GM10847 (cell line): ENCODE results near the gene WDR70.

Source experiments
- POLR2A ChIP-seq: IDR thresholded peaks from 2 replicates; pipeline ENCODE4 v1.6.1; 2011; ENCODE audit not compliant: insufficient read length; ENCODE audit errors: extremely low read depth

Gene WDR70

DNA sequence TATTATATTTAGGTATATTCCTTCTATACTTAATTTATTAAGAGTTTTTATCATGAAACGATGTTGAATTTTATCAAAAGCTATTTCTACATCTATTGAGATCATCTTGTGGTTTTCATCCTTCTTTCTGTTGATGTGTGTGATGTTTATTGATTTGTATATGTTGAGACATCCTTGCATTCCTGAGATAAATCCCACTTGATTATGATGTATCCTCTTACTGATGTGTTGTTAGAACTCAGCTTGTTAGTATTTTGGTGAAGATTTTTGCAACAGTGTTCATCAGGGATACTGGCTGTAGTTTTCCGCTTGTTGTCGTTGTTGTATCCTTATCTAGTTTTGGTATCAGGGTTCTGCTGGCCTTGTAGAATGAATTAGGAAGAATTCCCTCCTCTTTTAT is 247.1 kb downstream of the WDR70 start:
- no peak for TF ChIP-seq POLR2A

DNA sequence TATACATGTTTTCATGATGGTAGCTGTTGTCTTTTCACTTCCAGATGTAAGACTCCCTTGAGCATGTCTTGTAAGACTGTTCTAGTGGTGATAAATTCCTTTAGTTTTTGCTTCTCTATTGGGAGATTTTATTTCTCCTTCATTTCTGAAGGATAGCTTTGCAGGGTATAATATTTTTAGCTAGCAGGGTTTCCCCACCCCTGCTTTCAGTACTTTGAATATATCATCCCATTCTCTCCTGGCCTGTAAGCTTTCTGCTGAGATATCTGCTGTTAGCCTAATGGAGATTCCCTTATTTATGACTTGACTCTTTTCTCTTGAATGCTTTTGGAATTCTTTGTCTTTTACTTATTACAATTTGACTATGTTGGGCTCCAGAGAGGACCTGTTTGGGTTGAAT is 249.8 kb downstream of the WDR70 start:
- TF ChIP-seq POLR2A: no peak

DNA sequence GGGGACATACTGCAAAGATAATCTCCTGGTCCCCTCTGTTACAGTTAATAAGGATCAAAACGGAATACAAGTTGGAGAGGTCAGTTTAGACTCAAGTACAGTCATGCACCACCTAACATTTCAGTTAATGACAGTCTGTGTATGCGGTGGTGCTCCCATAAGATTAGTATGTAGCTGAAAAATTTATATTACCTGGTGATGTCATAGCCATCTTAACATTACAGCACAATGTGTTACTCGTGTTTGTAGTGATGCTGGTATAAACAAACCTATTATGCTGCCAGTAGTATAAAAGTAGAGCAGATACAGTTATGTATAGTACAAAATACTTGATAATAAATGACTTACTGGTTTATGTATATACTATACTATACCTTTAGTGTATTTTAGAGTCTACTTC is 252.8 kb downstream of the WDR70 start:
- no peak for TF ChIP-seq POLR2A

DNA sequence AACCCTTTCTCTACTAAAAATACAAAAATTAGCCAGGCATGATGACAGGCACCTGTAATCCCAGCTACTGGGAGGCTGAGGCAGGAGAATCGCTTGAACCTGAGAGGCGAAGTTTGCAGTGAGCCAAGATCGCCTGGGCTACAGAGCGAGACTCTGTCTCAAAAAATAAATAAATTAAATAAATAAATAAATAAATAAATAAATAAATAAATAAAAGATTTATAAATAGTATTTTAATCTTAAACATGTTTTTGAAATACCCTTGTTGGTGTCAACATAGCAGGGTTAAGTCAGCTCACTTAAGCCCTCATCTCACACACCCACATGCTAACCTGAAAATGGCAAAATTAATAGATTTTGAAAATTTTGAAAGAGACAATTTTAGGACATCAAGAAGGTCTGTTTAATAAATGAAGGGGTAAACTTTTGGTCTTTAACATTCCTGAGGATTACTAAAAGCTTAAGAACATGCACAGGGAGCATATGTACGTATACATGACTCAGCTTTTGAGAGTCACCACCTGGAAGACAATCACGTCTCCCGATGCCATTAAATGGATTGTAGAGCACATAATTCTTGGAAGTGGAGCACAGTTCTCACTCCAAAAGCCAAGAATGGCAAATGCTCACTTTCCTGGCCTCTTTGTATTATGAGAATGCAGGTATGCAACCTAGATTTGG is 258.2 kb downstream of the WDR70 start:
- TF ChIP-seq POLR2A: no peak

DNA sequence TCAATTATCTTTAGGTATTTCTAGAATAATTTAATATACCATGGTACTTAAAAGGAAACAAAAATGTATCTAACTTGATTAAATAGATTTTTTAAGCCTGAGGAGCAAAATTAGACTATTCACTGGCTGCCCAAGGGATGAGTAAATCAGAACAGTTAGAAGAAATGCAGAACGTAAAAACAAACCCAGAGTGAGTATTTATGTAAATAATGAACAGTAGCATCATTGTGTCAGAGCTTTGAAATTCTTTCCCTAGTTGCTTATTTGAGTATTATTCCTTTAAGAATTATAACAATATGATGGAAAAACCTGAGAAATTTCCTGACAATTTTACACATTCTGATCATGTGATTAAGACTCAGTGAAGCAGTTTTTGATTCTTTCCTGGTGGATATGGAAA is 259.8 kb downstream of the WDR70 start:
- TF ChIP-seq POLR2A: no peak

DNA sequence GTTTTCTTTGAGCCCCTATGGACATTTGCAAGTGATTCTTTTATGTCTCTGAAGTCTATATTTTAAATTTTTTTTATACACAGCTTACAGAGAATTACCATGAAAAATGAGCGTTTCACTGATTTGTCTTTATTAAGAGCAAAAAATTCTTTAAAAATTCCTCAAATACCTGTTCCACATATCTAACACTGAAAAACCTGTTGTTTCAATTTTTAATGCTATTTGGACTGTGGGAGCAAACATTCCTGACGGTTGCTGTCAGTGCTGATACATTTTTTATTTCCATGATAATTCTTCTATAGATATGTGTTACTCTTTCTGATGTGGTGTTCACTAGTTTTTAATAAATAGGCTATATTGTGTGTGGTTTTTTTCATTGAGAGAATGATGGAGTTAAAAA is 261.0 kb downstream of the WDR70 start:
- TF ChIP-seq POLR2A: no peak

DNA sequence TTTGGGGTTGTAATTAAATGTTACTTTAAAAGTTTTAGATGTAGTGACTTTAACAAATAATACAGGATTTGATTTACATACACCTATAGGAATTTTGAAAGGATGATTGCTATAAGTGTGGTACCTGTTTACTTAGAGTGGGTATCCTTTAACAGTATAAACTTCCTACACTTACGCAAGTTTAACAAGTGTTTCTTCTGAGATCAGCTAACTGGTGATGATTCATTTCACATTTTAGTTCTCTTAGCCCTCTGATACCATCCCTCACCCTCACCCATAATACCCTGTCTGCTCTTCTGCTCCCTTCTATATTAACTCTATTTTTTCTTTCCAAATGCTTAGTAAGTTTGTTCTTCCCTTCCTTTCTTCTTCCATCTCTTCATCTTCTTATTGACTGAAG is 262.8 kb downstream of the WDR70 start:
- TF ChIP-seq POLR2A: no peak

DNA sequence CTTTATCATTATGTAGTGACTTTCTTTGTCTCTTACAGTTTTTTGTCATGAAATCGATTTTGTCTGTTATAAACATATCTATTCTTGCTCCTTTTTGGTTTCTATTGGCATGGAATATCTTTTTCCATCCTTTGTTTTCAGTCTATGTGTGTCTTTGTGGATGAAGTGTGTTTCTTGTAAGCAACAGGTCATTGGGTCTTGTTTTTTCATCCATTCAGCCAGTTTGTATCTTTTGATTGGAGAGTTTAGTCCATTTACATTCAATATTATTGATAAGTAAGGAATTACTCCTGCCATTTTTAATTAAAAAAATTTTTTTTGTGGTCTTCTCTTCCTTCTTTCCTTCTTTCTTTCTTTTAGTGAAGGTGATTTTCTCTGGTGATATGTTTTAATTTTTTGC is 266.6 kb downstream of the WDR70 start:
- no peak for TF ChIP-seq POLR2A

DNA sequence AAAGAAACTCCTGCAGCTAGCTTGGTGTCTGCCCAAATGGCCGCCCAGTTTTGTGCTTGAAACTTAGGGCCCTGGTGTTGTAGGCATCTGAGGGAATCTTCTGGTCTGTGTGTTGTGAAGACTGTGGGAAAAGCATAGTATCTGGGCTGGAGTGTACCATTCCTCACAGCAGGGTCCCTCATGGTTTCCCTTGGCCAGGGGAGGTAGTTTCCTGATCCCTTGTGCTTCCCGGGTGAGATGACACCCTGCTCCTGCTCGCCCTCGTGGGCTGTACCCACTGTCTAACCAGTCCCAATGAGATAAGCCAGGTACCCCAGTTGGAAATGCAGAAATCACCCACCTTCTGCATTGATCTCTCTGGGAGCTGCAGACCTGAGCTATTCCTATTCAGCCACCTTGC is 277.9 kb downstream of the WDR70 start:
- no peak for TF ChIP-seq POLR2A

DNA sequence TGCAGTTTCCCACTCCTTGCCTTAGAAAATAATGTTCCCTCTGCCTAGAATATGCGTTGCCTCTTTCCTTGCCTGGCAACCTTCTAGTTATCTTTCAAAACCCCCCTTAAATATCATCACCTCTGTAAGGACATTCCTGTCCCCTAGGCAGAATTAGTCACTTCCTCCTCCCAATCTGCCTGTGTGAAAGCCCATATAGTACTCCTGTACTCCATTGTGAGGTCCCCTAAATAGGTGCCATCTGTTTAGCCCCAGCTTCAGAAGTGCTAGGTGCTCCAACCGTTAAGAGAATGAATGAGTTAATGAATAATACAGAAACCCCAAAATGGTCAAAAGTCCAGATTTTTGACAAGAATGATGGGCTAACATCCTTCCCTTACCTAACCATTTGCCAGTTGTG is 279.3 kb downstream of the WDR70 start:
- TF ChIP-seq POLR2A: no peak

DNA sequence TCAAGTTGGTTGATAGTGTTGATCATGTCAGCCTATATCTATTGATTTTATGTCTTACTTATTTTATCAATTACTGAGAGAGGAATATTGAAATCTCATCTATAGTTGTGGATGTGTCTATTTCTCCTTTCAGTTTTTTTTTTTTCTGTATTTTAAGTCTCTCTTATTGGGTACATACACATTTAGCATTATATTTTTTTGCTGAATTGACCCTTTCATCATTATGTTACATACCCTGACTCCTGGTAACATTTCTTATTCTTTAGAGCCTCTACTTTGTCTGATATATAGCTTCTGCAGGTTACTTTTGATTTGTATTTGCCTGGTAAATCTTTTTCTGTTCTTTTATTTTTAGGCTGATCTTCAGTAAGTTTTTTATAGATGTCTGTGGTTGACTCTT is 281.2 kb downstream of the WDR70 start:
- no peak for TF ChIP-seq POLR2A

DNA sequence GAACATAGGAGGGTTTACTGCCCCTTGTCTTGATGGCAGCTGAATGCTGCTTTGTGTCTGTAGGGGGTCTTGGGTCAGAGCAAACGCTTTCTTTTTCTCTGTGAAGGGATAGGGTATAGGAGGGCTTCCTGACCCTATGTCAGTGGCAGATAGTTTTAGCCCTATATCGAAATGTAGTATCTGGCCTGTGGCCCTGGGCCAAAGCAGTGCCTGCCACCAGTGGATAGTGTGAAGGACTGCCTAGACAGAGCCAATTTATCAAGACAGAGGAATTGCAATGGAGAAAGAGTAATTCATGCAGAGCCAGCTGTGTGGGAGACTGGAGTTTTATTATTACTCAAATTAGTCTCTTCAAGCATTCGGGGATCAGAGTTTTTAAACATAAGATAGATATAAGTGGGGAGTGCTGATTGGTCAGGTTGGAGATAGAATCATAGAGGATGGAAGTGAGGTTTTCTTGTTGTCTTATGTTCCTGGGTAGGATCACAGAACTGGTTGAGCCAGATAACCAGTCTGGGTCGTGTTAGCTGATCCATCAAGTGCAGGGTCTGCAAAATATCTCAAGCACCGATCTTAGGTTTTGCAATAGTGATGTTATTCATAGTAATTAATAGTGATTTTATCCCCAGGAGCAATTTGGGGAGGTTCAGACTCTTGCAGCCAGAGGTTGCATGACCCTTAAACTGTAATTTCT is 282.3 kb downstream of the WDR70 start:
- no peak for TF ChIP-seq POLR2A

DNA sequence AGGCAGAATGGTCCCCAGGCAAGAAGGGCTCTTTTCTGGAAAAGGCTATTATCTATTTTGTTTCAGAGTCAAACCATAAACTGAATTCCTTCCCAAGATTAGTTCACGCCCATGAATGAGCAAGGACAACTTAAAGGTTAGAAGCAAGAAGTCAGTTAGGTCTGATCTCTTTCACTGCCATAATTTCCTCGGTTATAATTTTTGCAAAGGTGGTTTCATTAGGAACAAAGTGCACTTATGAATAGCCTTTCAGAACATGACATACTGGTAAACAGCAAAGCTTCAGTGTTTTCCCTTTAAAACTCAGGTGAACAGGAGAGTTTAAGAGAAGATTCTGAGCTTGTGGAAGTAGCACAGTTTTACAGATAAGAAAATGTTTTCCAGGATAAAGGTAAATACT is 282.8 kb downstream of the WDR70 start:
- no peak for TF ChIP-seq POLR2A

DNA sequence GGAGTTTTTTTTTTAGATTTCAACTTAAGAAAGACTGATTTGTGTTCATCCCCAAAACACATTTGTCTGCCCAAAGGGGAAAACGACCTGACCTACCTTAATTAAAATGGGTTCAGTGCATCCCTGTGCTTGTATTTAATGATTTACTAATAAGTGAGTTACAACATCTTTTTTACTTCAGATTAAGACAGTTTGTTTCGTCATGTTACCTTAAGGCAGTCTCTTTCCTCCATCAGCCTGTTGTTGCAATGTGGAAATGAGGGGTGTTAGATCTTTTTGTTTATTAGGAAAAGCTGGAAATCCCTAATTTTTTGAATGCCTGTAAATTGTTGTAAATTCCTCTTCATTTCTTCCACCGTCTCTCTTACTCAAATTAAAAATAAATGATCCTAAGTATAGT is 283.2 kb downstream of the WDR70 start:
- TF ChIP-seq POLR2A: no peak

DNA sequence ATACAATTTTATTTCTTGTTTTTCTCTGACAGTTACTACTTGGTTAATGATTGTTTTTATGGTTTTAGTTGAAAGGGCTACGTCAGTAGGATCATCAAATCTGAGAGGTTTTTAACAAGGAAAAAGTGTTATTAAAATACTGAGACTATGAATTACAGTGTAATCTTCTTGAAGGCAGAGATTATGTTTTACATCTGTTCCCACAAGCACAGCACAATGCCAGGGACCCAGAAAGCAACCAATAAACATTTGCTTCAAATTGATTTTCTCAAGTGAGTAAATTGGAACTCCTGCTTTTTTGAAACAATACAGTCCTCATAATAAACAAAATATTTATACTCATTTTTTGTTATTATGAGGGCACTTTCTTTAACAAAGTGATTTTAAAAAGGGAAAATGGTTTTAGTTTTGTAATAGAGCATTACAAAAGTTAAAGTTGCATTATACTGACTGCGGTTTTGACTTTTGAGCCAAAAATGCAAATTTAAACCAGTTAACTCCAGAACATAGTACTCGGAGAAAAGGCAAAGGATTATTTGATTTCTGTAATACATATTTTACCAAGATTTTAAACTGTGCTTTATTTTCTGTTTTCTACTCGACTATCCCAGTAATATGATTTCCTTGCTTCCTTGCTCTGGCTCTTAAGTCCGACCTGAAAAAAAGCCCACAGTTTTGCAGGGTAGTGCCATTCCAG is 283.8 kb downstream of the WDR70 start:
- no peak for TF ChIP-seq POLR2A

DNA sequence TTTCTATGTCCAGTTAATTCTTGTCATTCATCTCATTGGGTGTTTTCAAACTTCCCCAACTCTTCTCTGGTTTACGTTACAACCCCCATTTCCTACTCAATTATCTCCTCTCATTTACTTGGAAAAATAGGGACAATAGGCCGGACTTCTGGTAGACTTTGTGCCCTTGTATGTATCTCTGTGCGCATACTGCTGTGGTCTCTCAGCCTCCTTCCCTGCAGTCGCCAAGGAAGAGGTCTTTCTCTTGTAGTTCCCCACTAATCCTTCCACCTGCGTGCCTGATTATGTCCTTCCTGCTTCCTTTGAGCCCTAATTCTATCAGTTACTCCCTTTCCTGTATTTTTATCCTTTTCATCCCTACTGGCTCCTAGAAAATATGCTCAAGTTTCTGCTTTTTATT is 284.4 kb downstream of the WDR70 start:
- TF ChIP-seq POLR2A: no peak

DNA sequence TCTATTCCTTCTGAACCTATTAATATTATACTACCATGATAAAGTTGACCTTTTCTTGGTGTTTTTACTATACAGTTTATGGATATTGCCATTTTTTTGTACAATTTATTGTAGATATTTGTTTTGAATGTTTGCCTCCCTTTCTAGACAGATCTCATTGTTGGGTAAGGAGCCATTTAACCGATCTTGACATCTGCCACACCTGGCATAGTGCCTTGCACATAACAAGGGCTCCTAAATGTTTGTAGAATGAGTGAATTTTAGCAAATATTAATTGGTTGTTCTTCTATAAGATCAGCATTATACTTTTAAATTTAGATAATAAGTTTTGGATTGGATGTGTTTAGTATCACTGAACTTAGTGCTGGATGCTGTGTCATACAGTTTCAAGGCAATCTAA is 285.4 kb downstream of the WDR70 start:
- no peak for TF ChIP-seq POLR2A

DNA sequence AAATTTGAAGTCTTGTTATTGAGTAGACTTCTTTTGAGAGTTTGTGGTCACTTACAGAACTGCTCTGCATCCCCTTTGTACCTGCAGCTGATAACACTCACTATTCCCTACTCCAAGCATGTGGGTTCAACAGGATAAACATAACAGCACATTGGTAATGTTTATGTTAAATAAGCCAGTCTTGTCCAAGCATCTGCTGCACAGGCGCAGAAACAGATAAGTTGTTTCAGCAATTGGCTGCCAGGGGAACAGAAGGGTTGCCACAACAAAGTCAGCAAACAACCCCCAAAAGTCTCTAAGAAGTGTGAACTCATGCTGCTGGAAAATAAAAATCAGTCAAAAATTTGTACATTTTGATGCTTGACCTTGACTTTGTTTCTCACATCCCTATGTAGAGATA is 286.2 kb downstream of the WDR70 start:
- TF ChIP-seq POLR2A: no peak
